H54 (cell line): ENCODE results near the gene OR10V1.
A peak's percentile ranks its signal among the peaks of the same experiment; 100 is the strongest.
"Not testable (repeated sequence)": the region's sequence is repeated elsewhere in the genome, so short reads cannot be mapped to it uniquely, and the experiment has no call there.

Experiments
- DNase-seq: peaks from one replicate; pipeline ENCODE4 v3.0.0; 2011; ENCODE audit warnings: low spot score, mixed read lengths; ENCODE audit not compliant: insufficient read length
- FAIRE-seq: peaks from 3 replicates; lab custom pipeline; 2011; peaks lifted over from hg19 to GRCh38; lab: Jason Lieb, UNC
- POLR2A ChIP-seq: IDR thresholded peaks from 2 replicates; pipeline ENCODE4 v1.6.1; 2011; ENCODE audit warnings: low read depth, mild to moderate bottlenecking, low read length

Gene OR10V1

GRCh38 chr11:59698506-59698905 lies 15.1 kb downstream of the OR10V1 start:
- no peak for TF ChIP-seq POLR2A
- FAIRE-seq (peak; percentile 41), DNase-seq (no peak)

DNA sequence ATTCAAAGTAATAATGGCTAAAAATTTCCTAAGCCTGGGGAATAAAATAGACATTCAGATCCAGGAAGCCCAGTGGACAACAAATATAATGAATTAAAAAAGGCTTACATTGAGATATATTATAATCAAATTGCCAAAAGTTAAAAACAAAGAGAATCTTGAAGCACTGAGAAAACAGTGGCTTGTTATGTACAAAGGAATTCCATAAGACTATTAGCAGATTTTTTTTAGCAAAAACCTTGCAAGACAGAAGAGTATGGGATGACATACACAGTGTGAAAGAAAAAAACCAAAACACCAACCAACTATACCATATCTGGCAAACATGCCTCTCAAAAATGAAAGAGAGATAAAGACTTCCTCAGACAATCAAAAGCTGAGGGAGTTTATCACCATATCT lies 20.7 kb downstream of the OR10V1 start:
- FAIRE-seq (no peak), DNase-seq (no peak)
- no peak for TF ChIP-seq POLR2A

DNA sequence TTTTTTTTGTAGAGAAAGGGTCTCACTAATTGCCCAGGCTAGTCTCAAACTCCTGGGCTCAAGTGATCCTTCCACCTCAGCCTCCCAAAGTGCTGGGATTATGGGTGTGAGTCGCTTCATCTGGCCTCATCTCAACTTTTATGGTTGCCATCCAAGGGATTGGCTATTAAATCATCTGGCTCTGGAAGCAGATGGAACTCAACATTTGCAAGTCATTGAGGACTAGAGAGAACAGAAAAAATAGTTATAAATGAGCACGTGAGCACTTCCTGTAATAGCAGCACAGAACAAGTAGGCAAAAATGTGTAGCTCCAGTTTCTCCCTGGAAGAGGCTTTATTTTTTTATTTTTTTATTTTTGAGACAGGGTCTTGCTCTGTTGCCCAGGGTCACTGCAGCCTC lies 22.5 kb downstream of the OR10V1 start:
- FAIRE-seq (no peak), DNase-seq (no peak)
- TF ChIP-seq POLR2A, result no peak

- DNase-seq, result no peak
- TF ChIP-seq POLR2A, result no peak
- FAIRE-seq, result no peak
Measured at GRCh38 chr11:59689015-59689414, 24.6 kb downstream of the OR10V1 start.

GRCh38 chr11:59681260-59681725 lies 32.4 kb downstream of the OR10V1 start:
- DNase-seq, FAIRE-seq: not testable (repeated sequence)

- DNase-seq (peak; percentile 49), FAIRE-seq (peak; percentile 80)
- no peak for TF ChIP-seq POLR2A
Measured at GRCh38 chr11:59680287-59681154, 33.1 kb downstream of the OR10V1 start.

DNA sequence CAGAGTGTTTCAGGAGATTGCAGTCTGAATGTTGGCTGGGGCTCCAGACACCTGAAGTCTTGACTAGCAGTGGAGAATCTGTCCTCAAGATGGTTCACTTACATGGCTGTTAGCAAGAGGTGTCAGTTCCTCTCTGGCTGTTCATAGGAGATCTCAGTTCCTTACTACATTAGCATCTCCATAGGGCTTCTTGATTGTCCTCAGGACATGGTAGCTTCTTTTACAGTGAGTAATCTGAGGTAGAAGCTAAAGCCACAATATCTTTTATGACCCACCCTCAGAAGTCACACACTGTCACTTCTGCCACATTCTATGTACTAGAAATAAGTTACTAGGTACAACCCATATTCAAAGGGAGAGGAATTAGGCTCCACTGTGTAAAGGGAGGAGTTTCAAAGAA lies 34.3 kb downstream of the OR10V1 start:
- FAIRE-seq, result no peak
- DNase-seq, result no peak
- TF ChIP-seq POLR2A, result no peak

DNA sequence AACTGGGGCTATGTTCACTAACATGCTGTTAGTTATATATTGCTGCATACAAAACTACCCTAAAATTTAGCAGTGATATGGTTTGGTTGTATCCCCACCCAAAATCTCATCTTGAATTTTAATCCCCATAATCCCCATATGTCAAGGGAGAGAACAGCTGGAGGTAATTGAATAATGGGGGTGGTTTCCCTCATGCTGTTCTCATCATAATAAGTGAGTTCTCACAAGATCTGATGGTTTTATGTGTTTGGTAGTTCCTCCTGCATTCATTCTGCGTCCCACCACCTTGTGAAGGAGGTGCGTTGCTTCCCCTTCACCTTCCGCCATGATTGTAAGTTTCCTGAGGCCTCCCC lies 34.9 kb downstream of the OR10V1 start:
- no peak for TF ChIP-seq POLR2A
- DNase-seq (no peak), FAIRE-seq (no peak)

DNA sequence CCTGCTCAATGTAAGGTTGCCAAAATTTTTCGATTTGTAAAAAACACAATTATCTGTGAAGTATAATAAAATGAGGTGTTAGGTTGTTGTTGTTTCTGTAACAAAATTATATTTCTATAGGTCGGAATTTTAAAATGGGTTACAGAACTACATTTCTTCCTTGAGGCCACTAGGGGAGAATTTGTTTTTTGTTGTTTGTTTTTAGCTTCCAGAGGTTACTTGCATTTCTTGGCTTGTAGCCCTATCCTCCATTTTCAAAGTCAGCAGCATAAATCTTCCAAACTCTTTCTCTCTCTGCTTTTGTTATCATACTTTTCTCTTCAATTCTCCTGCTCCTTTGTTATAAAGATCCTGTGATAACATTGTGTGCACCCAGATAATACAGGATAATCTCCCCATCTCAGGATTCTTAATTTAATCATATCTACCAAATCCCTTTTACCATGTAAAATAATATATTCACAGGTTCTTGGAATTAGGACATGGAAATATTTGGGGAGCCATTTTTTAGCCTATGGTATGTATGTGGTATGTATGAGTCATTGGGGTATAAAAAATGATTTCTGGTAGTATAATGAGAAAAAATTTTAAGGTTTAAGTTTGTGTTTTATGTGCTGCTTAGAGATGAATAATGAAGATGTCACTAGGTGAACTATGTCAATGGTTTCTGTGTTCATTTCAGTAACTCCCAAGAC lies 35.4 kb downstream of the OR10V1 start:
- DNase-seq (no peak), FAIRE-seq (no peak)
- TF ChIP-seq POLR2A, result no peak

GRCh38 chr11:59676205-59676604 lies 37.4 kb downstream of the OR10V1 start:
- DNase-seq, result no peak
- no peak for FAIRE-seq
- TF ChIP-seq POLR2A, result no peak

- no peak for DNase-seq
- TF ChIP-seq POLR2A, result no peak
- no peak for FAIRE-seq
Measured at GRCh38 chr11:59674291-59674690, 39.4 kb downstream of the OR10V1 start.

GRCh38 chr11:59673291-59673690 lies 40.4 kb downstream of the OR10V1 start:
- FAIRE-seq (no peak), DNase-seq (no peak)
- TF ChIP-seq POLR2A, result no peak

- TF ChIP-seq POLR2A, result no peak
- FAIRE-seq, result no peak
- no peak for DNase-seq
Measured at GRCh38 chr11:59671471-59671870, 42.2 kb downstream of the OR10V1 start.

DNA sequence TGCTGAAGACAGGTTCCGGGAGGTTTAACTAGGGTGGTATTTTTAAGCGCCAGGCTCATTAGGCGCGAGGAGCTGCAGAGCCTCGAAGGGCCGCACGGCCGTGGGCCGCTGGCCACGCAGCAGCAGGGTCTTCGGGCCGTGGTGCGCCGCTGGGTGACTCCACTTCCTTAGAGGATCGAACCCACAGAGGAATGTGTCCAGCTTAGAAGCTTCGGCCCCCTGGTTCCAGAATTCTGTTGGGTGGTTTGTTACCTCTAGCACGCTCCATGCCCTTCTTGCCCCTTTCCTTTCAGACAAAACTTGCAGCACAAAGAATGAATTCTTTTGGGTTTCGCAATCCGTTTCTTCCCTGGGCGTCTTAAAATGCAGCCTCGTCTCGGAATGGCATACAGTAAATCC lies 44.0 kb downstream of the OR10V1 start:
- DNase-seq, result peak; percentile 15
- no peak for TF ChIP-seq POLR2A
- no peak for FAIRE-seq
